SIG-M5 treated with dmso at 0.1 percent for 504 hours (cell line): ENCODE measurements around the gene KCNJ16.
A peak's percentile ranks its signal among the peaks of the same experiment; 100 is the strongest.

ENCODE experiments used
- DNase-seq: peaks from one replicate; lab custom pipeline; 2025; ENCODE audit not compliant: unreplicated experiment; lab: John Stamatoyannopoulos, UW

The KCNJ16 gene

DNA sequence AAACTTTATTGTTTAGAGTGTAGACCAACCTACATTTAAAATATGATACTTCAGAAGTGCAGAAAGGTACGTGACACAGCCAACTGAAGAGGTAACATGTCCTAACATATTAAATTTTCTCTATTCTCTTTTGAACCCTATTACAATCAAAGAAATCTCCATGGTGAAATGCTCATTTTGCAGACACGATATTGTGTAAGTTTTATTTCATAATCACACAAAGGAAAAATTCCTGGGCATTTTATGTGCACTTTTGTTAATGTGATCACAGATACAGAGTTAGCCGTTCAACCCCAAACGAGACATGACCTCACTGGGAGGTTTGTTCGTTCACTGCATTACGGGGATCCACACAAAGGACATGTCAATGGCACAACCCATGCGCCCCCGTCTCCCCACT, 21.8 kb downstream of the KCNJ16 start:
- no peak for DNase-seq

GRCh38 chr17:70098030-70098429, 23.0 kb downstream of the KCNJ16 start:
- no peak for DNase-seq

GRCh38 chr17:70099294-70099693, 24.3 kb downstream of the KCNJ16 start:
- DNase-seq: no peak

GRCh38 chr17:70099884-70100283, 24.9 kb downstream of the KCNJ16 start:
- no peak for DNase-seq

- DNase-seq: no peak
These were observed 26.0 kb downstream of the KCNJ16 start for GRCh38 chr17:70100983-70101382.

GRCh38 chr17:70102531-70102930, 27.5 kb downstream of the KCNJ16 start:
- no peak for DNase-seq

DNA sequence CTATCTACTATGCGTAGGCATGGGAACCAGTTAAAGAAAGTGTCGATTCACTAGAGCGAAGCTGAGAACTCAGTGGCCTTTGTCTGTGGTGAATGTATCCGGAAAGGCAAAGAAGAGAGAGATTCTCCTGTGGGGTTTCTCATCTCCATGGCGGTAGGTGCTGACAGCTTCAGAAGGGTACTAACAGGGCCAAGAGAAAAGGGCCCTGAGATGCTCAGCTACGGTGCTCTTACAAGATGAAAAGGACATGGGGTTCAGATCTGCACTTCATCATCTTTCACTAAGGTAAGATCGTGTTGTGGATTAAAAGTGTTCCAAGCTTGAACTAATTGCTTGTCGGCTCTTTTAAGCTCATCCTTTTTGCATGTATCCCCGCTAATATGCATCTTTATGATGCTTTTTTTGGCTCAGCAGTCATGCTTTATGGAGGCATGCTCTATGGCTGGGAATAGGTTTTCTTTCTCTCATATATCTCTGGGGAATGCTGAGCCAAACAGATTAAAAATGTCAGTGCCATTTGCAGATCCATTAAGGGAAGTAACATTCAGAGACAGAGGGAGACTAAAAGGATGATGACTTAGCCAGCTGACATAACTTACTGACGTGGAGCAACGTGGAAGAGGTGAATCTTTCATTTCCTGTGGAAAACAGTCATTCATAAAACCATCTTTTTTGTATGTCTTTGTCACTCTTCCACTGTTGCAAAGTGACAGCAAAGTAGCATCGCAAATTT, 29.9 kb downstream of the KCNJ16 start:
- DNase-seq: no peak

GRCh38 chr17:70105641-70106040, 30.6 kb downstream of the KCNJ16 start:
- no peak for DNase-seq

DNA sequence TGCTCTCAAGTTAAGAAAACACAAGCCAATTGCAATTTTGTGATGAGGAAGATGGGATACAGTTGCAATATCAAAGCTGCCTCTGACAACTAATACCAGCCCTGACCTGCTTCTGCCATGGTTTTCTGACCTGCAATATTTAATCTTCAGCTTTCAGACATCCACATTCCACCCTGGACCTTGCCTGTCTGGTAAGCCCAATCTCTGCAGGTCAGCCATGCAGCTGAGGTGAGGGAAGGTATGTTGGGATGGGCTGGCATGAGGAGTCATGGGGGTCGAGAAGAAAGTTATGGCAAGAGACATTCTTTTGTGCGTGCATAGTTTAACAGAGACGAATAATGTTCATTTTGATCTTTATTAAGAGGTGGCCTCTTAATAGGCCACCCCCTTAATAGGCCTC, 31.5 kb downstream of the KCNJ16 start:
- DNase-seq: no peak

DNA sequence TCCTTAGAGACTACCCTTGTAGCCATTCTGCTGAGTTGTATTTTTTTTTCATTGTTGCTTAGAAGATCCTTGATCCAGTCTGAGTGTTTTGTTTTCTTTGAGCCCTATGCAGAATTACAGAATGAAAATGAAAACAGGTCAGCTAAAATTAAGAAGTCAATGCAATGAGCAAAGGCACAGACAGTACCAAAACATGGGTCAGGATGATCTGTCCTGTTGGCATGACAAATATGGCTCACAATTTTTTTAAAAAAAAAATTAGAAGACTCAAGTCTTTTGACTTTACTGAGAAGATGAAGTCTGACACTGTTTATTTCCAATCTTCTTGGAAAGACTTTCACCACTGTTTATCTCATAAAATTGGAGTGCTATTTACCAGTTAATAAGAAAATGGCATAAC, 32.4 kb downstream of the KCNJ16 start:
- DNase-seq: no peak

DNA sequence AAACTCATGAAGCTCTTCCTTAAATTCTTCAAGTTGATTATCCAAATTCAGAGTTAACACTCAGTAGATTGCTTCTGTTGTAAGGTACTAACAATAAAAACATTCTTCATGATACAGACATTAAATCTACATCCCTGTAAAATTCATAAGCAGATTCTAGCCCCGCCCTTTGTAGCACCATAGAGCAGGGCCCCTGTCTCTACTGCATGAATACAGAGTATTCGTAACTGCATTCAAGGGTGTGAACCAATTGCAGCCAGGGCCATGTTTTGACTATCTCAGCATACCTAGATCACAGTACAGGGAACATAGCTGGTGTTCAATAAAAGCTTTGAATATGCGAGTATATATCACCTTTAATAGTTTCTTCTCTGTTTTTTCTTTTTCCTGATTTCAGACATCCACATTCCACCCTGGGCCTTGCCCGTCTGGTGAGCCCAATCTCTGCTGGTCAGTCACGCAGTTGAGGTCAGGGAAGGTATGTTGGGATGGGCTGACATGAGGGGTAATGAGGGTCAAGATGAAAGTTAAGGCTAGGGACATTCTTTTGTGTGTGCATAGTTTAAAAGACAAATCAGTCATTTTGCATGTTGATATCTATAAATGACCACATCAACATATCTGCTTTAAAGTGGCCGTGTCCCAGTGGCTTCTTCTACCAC, 33.0 kb downstream of the KCNJ16 start:
- no peak for DNase-seq

- DNase-seq: no peak
These were observed 34.5 kb downstream of the KCNJ16 start for GRCh38 chr17:70109497-70109896.

- DNase-seq: no peak
These were observed 35.4 kb downstream of the KCNJ16 start for GRCh38 chr17:70110443-70110880.

GRCh38 chr17:70111201-70111600, 36.2 kb downstream of the KCNJ16 start:
- DNase-seq: no peak

DNA sequence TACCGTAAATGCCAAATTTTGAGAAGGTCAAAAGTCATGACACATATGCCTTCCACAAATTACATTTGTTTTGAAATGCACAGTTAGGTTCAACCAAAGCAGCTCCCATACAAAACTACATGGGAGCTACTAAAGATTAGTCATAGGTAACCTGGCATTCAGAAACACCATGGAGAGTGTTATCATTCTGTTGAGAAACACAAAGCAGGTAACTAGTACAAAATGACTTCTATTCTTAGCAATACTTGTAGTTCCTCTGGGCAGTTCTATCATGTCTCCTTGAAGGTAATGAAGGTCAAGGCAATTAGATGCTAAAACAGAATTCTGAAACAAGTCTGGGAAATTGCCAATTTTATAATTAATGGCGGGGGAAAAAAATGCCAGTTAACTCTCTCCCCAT, 39.4 kb downstream of the KCNJ16 start:
- no peak for DNase-seq

GRCh38 chr17:70115126-70115525, 40.1 kb downstream of the KCNJ16 start:
- no peak for DNase-seq

GRCh38 chr17:70116919-70117318, 41.9 kb downstream of the KCNJ16 start:
- no peak for DNase-seq

DNA sequence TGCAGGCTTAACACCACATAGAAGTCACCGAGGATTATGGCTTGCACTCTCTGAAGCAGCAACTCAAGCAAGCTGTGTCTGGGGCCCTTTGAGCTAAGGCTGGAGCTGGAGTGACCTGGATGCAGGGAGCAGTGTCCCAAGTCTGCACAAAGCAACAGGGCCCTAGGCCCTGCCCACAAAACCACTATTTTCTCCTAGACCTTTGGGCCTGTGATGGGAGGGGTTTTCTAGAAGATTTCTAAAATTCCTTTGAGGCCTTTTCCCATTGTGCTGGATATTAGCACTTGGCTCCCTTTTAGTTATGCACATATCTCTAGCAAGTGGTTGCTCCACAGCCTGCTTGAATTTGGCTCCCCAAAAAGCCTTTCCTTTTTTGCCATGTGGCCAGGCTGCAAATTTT, 44.5 kb downstream of the KCNJ16 start:
- no peak for DNase-seq

- DNase-seq: peak; percentile 21
These were observed 45.0 kb downstream of the KCNJ16 start for GRCh38 chr17:70119983-70120382.

DNA sequence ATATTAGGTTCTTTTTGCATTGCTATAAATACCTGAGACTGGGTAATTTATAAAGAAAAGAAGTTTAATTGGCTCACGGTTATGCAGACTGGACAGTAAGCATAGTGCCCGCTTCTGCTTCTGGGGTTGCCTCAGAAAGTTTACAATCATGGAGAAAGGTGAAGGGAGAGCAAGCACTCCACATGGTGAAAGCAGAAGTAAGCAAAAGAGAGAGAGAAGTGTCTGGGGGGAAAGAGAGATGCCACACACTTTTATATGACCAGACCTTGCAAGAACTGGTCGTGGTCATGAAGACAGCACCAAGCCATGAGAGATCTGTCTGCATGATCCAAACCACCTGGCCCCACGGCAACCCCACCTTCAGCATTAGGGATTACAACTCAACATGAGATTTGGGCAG, 45.4 kb downstream of the KCNJ16 start:
- DNase-seq: peak; percentile 58

- no peak for DNase-seq
These were observed 46.1 kb downstream of the KCNJ16 start for GRCh38 chr17:70121126-70121525.

DNA sequence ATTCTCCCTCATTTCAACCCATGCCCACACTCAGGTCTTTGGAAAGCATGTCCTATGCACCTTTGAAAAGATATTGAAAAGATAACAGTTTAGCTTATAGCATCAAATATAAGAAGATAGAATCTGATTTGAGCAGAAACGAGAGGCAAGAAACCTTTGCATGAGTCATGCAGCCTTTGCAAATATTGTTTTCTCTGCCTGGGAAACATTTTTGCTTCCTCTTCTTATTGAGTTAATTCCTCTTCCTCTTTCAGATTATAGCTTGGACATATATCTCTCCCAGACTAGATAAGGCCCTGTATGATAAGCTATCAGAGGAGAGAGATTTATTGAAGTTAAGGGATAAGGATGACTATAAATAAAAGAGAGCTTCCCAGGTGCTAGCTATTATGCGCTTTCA, 48.2 kb downstream of the KCNJ16 start:
- DNase-seq: peak; percentile 61

- DNase-seq: no peak
These were observed 49.7 kb downstream of the KCNJ16 start for GRCh38 chr17:70124723-70125122.
